ENCODE data around the gene ETFDH.
"Not testable (repeated sequence)": the region's sequence is repeated elsewhere in the genome, so short reads cannot be mapped to it uniquely, and the experiment has no call there.

Gene ETFDH

GRCh38 chr4:158678767-158679166 lies 6.7 kb downstream of the ETFDH start:
- DNase-seq, result no peak

- DNase-seq, result no peak
Measured at GRCh38 chr4:158681629-158682028, 9.5 kb downstream of the ETFDH start.

- DNase-seq, result no peak
Measured at GRCh38 chr4:158682066-158682465, 10.0 kb downstream of the ETFDH start.

- DNase-seq, result no peak
Measured at GRCh38 chr4:158688813-158689212, 16.7 kb downstream of the ETFDH start.

DNA sequence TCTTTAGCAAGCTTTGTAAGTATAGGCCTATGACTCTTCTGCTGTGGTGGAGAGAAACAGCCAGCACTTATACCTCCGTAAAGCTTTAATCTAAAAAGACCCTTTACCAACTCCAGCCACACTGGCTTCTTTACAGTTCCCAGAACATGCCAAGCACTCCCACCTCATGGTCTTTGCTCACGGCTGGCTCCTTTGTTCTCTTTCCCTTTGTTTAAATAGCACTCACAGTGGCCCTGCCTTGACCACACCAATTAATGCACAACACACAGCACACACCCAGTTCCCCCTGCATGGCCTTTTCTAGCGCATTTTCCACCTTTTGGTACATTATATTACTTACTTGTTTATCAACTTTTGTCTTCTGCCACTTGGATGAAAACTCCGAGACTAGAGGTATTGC lies 32.2 kb downstream of the ETFDH start:
- no peak for DNase-seq

GRCh38 chr4:158710814-158711213 lies 38.7 kb downstream of the ETFDH start:
- DNase-seq, result no peak

DNA sequence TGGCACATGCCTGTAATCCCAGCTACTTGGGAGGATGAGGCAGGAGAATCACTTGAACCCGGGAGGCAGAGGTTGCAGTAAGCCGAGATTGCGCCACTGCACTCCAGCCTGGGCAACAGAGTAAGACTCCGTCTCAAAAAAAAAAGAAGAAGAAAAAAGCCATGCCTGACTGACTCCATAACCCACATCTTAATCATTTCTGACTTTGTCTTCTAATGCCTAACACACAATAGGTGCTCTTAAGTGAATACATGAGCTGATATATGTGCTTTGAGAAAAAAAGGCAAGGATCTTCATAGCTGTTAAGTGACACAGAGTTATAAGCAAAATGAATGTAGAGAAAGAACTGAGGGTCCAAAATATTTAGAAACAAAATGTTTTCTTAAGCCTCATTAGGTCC lies 40.5 kb downstream of the ETFDH start:
- DNase-seq, result not testable (repeated sequence)

GRCh38 chr4:158714937-158715336 lies 42.8 kb downstream of the ETFDH start:
- no peak for DNase-seq

DNA sequence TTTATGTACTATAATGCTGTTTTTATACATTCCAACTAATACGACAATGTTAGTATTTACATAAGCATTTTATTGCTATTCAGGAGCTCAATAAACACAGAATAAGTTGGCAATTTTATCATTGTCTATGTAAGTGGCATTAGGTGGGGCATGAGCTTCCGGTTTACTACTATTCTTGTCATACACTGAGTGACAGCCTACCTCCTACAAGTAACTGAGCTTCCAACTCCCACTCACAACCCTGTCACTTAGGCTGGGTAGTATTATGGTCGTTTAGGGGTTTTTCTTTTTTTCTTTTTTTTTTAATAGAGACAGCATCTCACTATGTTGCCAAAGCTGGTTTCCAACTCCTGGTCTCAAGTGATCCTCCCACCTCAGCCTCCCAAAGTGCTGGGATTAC lies 43.7 kb downstream of the ETFDH start:
- no peak for DNase-seq

GRCh38 chr4:158721680-158722079 lies 49.6 kb downstream of the ETFDH start:
- no peak for DNase-seq

- DNase-seq, result peak in 12 of 51 donors; percentile 0 to 70 (median 10)
Measured at GRCh38 chr4:158722291-158722916, 50.3 kb downstream of the ETFDH start.

GRCh38 chr4:158722917-158723793 lies 51.1 kb downstream of the ETFDH start, which contains the start of gene PPID:
TSS of gene PPID (minus strand) at chr4:158723396. CDS start at chr4:158723288, 108 bp downstream.
- DNase-seq, result peak; percentile 17 to 91 (median 75)

- DNase-seq, result no peak
Measured at GRCh38 chr4:158724637-158725036, 52.5 kb downstream of the ETFDH start.

DNA sequence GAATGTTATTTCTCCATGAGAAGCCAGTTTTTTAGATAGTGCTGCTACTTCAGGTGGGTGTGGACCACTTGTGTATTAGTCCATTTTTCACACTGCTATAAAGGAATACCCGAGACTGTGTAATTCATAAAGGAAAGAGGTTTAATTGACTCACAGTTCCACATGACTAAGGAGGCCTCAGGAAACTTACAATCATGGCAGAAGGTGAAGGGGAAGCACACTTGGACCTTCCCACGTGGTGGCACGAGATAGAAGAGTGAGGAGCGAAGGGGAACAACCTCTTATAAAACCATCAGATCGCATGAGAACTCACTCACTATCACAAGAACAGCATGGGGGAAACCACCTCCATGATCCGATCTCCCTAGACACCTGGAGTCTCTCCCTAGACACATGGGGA lies 54.5 kb downstream of the ETFDH start:
- no peak for DNase-seq

- no peak for DNase-seq
Measured at GRCh38 chr4:158728236-158728635, 56.1 kb downstream of the ETFDH start.

GRCh38 chr4:158729716-158730559 lies 57.8 kb downstream of the ETFDH start:
- peak in 48 of 51 donors; percentile 0 to 77 (median 28) for DNase-seq

DNA sequence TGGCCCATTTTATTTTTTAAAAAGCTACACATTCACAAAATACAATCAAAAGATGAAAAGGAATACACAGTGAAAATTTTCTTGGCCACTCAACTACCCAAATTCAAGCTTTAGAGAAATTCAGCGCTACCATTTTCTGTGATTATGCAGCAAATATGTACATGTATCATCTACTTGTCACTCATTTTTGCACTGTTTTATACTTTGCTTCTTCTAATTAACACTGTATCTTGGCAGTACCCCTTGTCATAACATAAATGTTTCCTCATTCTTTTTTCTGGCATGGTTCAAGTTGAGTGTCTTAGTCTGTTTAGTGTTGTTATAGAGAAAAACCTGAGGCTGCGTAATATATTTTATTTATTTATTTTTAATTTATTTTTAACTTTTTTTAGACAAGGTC lies 66.8 kb downstream of the ETFDH start:
- no peak for DNase-seq

DNA sequence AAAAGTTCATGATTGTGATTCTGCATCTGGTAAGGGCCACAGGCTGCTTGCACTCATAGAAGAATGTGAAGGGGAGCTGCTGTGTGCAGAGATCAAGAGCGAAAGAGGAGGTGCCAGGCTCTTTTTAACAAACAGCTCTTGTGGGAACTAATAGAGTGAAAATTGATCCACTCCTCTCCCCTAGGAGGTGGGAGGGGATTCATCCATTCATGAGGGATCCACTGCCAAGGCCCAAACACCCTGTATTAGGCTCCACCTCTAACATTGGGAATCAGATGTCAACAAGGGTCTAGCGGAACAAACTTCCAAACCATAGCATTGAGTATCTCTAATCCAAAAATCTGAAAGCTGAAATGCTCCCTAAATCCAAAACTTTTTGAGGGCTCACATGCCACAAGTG lies 67.5 kb downstream of the ETFDH start:
- DNase-seq, result no peak

- no peak for DNase-seq
Measured at GRCh38 chr4:158741326-158742021, 69.4 kb downstream of the ETFDH start.

DNA sequence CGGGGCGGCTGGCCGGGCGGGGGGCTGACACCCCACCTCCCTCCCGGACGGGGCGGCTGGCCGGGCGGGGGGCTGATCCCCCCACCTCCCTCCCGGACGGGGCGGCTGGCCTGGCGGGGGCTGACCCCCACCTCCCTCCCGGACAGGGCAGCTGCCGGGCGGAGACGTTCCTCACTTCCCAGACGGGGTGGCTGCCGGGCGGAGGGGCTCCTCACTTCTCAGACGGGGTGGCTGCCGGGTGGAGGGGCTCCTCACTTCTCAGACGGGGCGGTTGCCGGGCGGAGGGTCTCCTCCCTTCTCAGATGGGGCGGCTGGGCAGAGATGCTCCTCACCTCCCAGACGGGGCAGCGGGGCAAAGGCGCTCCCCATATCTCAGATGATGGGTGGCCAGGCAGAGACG lies 74.4 kb downstream of the ETFDH start:
- not testable (repeated sequence) for DNase-seq

DNA sequence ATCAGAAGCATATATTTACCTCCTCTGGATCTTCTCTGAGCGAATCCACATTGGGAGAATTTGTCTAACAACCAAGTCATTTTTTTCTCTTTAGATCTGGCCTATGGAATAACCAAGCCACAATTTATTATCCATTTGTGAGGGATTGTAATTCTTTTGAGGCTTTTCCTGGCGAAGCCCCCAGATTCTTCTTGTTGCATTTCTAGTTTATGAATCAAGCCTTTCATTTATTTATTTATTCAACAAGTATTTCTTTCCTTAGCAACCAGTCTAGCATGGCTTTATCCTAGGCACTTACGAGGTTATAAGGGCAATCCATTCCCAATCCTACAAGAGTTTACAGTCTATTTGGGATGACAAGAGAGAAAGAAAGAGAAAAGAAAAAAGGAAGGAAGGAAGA lies 78.3 kb downstream of the ETFDH start:
- no peak for DNase-seq
